Measurements from ENCODE around the gene TSC22D3. TPM values are rescaled to one million over a fixed set of nuclear protein-coding genes. Genes with fewer than 3 reads are reported as not detected.
"Not testable (repeated sequence)": the region's sequence is repeated elsewhere in the genome, so short reads cannot be mapped to it uniquely, and the experiment has no call there.

Gene TSC22D3
- polyA plus RNA-seq, 1 of the 3 experiments (the other 2 are of a cell fraction): 9.2 TPM

DNA sequence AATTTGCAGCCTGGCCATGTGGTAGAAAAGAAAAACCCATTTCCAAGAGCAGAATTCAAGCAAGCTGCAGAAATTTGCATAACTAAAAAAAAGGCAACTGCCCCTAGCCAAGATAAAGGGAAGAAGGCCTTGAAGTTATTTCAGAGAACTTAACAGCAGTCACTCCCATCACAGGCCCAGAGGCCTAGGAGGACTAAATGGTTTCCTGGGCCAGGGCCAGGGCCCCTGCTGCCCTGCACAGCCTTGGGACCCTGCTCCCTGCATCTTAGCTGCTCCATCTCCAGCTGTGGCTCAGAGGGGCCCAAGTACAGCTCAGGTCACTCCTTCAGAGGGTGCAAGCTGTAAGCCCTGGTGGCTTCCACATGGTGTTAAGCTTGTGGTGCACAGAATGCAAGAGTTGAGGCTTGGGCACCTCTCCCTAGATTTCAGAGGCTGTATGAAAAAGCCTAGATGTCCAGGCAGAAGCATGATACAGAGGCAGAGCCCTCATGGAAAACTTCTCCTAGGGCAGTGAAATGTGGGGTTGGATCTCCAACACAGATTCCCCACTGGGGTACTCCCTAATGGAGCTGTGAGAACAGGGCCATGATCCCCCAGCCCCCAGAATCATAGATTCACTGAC, 43.4 kb upstream of the TSC22D3 start:
- no peaks in the 10 kb centered on the region for H3F3A ChIP-seq (replicated peaks; ENCODE audit: insufficient read depth)
- POLR2A ChIA-PET: no interaction called here
- H3K4me1 ChIP-seq (ENCODE audit: control insufficient read depth in 1 of 2, insufficient read depth in 2 of 2, low read depth in 1 of 2, low read length in 1 of 2): no peaks in the 10 kb centered on the region
- H3K79me2 ChIP-seq (ENCODE audit: insufficient read depth): no peaks in the 10 kb centered on the region
- DNase-seq: no peak
- H4K20me1 ChIP-seq (ENCODE audit: insufficient read depth): no peaks in the 10 kb centered on the region
- no peaks in the 10 kb centered on the region for H3K36me3 ChIP-seq (replicated peaks in 1 of 2; ENCODE audit: control insufficient read depth in 1 of 2, insufficient read depth in 2 of 2, low read length in 1 of 2)
- no peak overlapping the region for H3K9ac ChIP-seq
- CTCF ChIA-PET: no interaction called here
- no peaks in the 10 kb centered on the region; the same call in 1 of the 2 replicates for H3K27me3 ChIP-seq (ENCODE audit: insufficient read depth)
- TF ChIP-seq CHD2 (IDR thresholded peaks at IDR 0.05; ENCODE audit: low read length, partially characterized antibody) (no peak), MXI1 (IDR thresholded peaks at IDR 0.05; ENCODE audit: low read depth, low read length) (no peak), FOXJ3 (CRISPR knock-in tag; IDR thresholded peaks at IDR 0.05) (no peak), TAF1 (IDR thresholded peaks at IDR 0.05; ENCODE audit: borderline replicate concordance, low read depth, low read length) (no peak), GATA2 (CRISPR knock-in tag; IDR thresholded peaks at IDR 0.05) (no peak), POLR2AphosphoS5 (IDR thresholded peaks at IDR 0.05; ENCODE audit: low read depth, low read length) (no peak), MEF2A (IDR thresholded peaks at IDR 0.05; ENCODE audit: borderline replicate concordance, low read depth) (no peak), SIN3A (IDR thresholded peaks at IDR 0.05; ENCODE audit: borderline replicate concordance, low read depth, low read length) (no peak), TEAD4 (IDR thresholded peaks at IDR 0.05; ENCODE audit: borderline replicate concordance, insufficient read depth) (no peak), JUND (IDR thresholded peaks at IDR 0.05) (no peak), FOSL2 (IDR thresholded peaks at IDR 0.05; ENCODE audit: borderline replicate concordance, low read depth) (no peak), GABPA (IDR thresholded peaks at IDR 0.05; ENCODE audit: low read depth) (no peak), RAD21 (IDR thresholded peaks at IDR 0.05; ENCODE audit: low read length) (no peak), EZH2phosphoT487 (IDR thresholded peaks at IDR 0.05; ENCODE audit: borderline replicate concordance, low read depth) (no peak), RCOR1 (IDR thresholded peaks at IDR 0.05; ENCODE audit: low read length) (no peak), FOXM1 (IDR thresholded peaks at IDR 0.05; ENCODE audit: low read depth) (no peak)
- TF ChIP-seq, protein P1, sequence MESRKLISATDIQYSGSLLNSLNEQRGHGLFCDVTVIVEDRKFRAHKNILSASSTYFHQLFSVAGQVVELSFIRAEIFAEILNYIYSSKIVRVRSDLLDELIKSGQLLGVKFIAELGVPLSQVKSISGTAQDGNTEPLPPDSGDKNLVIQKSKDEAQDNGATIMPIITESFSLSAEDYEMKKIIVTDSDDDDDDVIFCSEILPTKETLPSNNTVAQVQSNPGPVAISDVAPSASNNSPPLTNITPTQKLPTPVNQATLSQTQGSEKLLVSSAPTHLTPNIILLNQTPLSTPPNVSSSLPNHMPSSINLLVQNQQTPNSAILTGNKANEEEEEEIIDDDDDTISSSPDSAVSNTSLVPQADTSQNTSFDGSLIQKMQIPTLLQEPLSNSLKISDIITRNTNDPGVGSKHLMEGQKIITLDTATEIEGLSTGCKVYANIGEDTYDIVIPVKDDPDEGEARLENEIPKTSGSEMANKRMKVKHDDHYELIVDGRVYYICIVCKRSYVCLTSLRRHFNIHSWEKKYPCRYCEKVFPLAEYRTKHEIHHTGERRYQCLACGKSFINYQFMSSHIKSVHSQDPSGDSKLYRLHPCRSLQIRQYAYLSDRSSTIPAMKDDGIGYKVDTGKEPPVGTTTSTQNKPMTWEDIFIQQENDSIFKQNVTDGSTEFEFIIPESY (IDR thresholded peaks at IDR 0.05; ENCODE audit: borderline replicate concordance, low read depth): no peak
- TF ChIP-seq, protein P2, sequence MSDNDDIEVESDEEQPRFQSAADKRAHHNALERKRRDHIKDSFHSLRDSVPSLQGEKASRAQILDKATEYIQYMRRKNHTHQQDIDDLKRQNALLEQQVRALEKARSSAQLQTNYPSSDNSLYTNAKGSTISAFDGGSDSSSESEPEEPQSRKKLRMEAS (IDR thresholded peaks at IDR 0.05; ENCODE audit: low read depth): no peak
- TF ChIP-seq, protein P3, sequence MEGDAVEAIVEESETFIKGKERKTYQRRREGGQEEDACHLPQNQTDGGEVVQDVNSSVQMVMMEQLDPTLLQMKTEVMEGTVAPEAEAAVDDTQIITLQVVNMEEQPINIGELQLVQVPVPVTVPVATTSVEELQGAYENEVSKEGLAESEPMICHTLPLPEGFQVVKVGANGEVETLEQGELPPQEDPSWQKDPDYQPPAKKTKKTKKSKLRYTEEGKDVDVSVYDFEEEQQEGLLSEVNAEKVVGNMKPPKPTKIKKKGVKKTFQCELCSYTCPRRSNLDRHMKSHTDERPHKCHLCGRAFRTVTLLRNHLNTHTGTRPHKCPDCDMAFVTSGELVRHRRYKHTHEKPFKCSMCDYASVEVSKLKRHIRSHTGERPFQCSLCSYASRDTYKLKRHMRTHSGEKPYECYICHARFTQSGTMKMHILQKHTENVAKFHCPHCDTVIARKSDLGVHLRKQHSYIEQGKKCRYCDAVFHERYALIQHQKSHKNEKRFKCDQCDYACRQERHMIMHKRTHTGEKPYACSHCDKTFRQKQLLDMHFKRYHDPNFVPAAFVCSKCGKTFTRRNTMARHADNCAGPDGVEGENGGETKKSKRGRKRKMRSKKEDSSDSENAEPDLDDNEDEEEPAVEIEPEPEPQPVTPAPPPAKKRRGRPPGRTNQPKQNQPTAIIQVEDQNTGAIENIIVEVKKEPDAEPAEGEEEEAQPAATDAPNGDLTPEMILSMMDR (IDR thresholded peaks at IDR 0.05): no peak
- TF ChIP-seq, protein P4, sequence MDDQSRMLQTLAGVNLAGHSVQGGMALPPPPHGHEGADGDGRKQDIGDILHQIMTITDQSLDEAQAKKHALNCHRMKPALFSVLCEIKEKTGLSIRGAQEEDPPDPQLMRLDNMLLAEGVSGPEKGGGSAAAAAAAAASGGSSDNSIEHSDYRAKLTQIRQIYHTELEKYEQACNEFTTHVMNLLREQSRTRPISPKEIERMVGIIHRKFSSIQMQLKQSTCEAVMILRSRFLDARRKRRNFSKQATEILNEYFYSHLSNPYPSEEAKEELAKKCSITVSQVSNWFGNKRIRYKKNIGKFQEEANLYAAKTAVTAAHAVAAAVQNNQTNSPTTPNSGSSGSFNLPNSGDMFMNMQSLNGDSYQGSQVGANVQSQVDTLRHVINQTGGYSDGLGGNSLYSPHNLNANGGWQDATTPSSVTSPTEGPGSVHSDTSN (IDR thresholded peaks at IDR 0.05): no peak
- H3K4me2 ChIP-seq: no peak overlapping the region
- H3K9me2 ChIP-seq: no peaks in the 10 kb centered on the region
- no peak overlapping the region for H3K4me3 ChIP-seq (ENCODE audit: low read depth in 2 of 2, low read length in 1 of 2)
- no peak overlapping the region for H3K27ac ChIP-seq (ENCODE audit: low read depth in 2 of 2, low read length in 1 of 2)
- H3K9me3 ChIP-seq: no peaks in the 10 kb centered on the region
- H2AFZ ChIP-seq (ENCODE audit: low read depth): no peak overlapping the region

DNA sequence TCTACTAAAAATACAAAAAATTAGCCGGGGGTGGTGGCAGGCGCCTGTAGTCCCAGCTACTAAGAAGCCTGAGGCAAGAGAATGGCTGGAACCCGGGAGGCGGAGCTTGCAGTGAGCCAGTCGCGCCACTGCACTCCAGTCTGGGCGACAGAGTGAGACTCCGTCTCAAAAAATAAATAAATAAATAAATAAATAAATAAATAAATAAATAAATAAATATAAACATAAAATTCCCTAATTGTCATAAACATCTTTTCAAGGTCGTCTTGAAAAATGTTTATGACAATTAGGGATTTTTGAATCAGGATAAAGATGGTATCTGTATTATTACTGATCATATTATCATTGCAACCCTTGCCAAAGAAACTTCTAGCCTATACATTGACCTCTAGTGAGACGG, 34.5 kb upstream of the TSC22D3 start:
- 18% methylated on average over 10 of the region's 10 CpGs for WGBS (ENCODE audit: low lambda C conversion rate)
- H3K9ac ChIP-seq; POLR2A ChIA-PET; H3F3A ChIP-seq (replicated peaks; ENCODE audit: insufficient read depth); H3K79me2 ChIP-seq (ENCODE audit: insufficient read depth); H3K9me3 ChIP-seq; H3K27ac ChIP-seq (ENCODE audit: low read depth in 2 of 2, low read length in 1 of 2); H4K20me1 ChIP-seq (ENCODE audit: insufficient read depth); H2AFZ ChIP-seq (ENCODE audit: low read depth); H3K36me3 ChIP-seq (replicated peaks in 1 of 2; ENCODE audit: control insufficient read depth in 1 of 2, insufficient read depth in 2 of 2, low read length in 1 of 2); H3K9me2 ChIP-seq; CTCF ChIA-PET; H3K4me2 ChIP-seq; H3K4me3 ChIP-seq (ENCODE audit: low read depth in 2 of 2, low read length in 1 of 2); DNase-seq; H3K4me1 ChIP-seq (ENCODE audit: control insufficient read depth in 1 of 2, insufficient read depth in 2 of 2, low read depth in 1 of 2, low read length in 1 of 2): not testable (repeated sequence)
- H3K27me3 ChIP-seq (ENCODE audit: insufficient read depth): peaks cover 25% of the 10 kb centered on the region; the same call in 1 of the 2 replicates

All from SK-N-SH (cell line).